ENCODE data around the gene DUSP28. TPM values are rescaled to one million over a fixed set of nuclear protein-coding genes. Genes with fewer than 3 reads are reported as not detected.

The DUSP28 gene
- total RNA-seq, 1 experiment from 2014 or later: 10.7 TPM

- in situ Hi-C loops (cut with HindIII; ENCODE audit: low pct_unique_long_range_greater_than_20kb, low sequenced_read_pairs) (no loop called here), intact Hi-C loops (cut with micrococcal nuclease; ENCODE audit: unreplicated experiment) (no loop called here)
- no TSS peak for BruUV-seq (replicated peaks)
- no peak for DNase-seq (ENCODE audit: low read depth, low spot score)
- Histone ChIP-seq H3K4me1 (ENCODE audit: control insufficient read depth, insufficient read depth, low read length) (peaks cover 38% of the 10 kb centered on the region), H3K4me3 (ENCODE audit: low read depth in 2 of 2, low read length in 2 of 2) (peak overlapping the region; percentile 59 to 62), H3K9me3 (ENCODE audit: control insufficient read depth, insufficient read depth, low read depth, low read length) (no peaks in the 10 kb centered on the region), H3K27ac (ENCODE audit: low read length) (peak overlapping the region; percentile 90), H3K27me3 (ENCODE audit: control insufficient read depth, insufficient read depth, low read length) (no peaks in the 10 kb centered on the region), H3K36me3 (ENCODE audit: control insufficient read depth, insufficient read depth, low read length) (peaks cover 4% of the 10 kb centered on the region)
- POLR2A ChIA-PET: interaction anchor here (1.1 kb wide), 1 partner anchor 20 kb away, joined by 3 read pairs; the partner anchor contains the start of gene CAPN10
- CTCF ChIA-PET: interaction anchor here (0.6 to 2.0 kb wide), 6 partner anchors 19 to 667 kb away, joined by 3 to 8 read pairs (median 4); partner anchors contain the start of gene CAPN10
- peak; percentile 76 for ATAC-seq
- TF ChIP-seq REST (IDR thresholded peaks at IDR 0.05; ENCODE audit: insufficient read depth in 1 of 2, low read depth in 2 of 2, low read length in 1 of 2) (no peak), SIN3A (IDR thresholded peaks at IDR 0.05; ENCODE audit: borderline replicate concordance, insufficient read depth, low read depth, low read length) (no peak), TCF7L2 (IDR thresholded peaks at IDR 0.05; ENCODE audit: low read depth, low read length) (no peak), CTCF (IDR thresholded peaks at IDR 0.05) (peak; percentile 99), POLR2AphosphoS5 (IDR thresholded peaks at IDR 0.05; ENCODE audit: low read depth, low read length) (peak; percentile 40; the same call in 1 of the 2 replicates)
Measured at GRCh38 chr2:240566203-240567136, 6.3 kb downstream of the DUSP28 start.

GRCh38 chr2:240567137-240567871 lies 7.1 kb downstream of the DUSP28 start:
- Histone ChIP-seq H3K27ac (ENCODE audit: low read length) (peak overlapping the region; percentile 86), H3K4me3 (ENCODE audit: low read depth in 2 of 2, low read length in 2 of 2) (peak overlapping the region; percentile 59 to 62), H3K4me1 (ENCODE audit: control insufficient read depth, insufficient read depth, low read length) (peaks cover 34% of the 10 kb centered on the region), H3K9me3 (ENCODE audit: control insufficient read depth, insufficient read depth, low read depth, low read length) (no peaks in the 10 kb centered on the region), H3K27me3 (ENCODE audit: control insufficient read depth, insufficient read depth, low read length) (no peaks in the 10 kb centered on the region), H3K36me3 (ENCODE audit: control insufficient read depth, insufficient read depth, low read length) (no peaks in the 10 kb centered on the region)
- in situ Hi-C loops (cut with HindIII; ENCODE audit: low pct_unique_long_range_greater_than_20kb, low sequenced_read_pairs) (no loop called here), intact Hi-C loops (cut with micrococcal nuclease; ENCODE audit: unreplicated experiment) (no loop called here)
- ATAC-seq: peak; percentile 2
- TF ChIP-seq POLR2AphosphoS5 (IDR thresholded peaks at IDR 0.05; ENCODE audit: low read depth, low read length) (no peak), CTCF (IDR thresholded peaks at IDR 0.05) (no peak), SIN3A (IDR thresholded peaks at IDR 0.05; ENCODE audit: borderline replicate concordance, insufficient read depth, low read depth, low read length) (no peak)
- POLR2A ChIA-PET: no interaction called here
- BruUV-seq (replicated peaks): no TSS peak
- CTCF ChIA-PET: no interaction called here
- DNase-seq (ENCODE audit: low read depth, low spot score): no peak

Data from Panc1 (cell line).